ENCODE data around the gene SPTLC1.
"Not testable (repeated sequence)": the region's sequence is repeated elsewhere in the genome, so short reads cannot be mapped to it uniquely, and the experiment has no call there.

Gene SPTLC1, protein sequence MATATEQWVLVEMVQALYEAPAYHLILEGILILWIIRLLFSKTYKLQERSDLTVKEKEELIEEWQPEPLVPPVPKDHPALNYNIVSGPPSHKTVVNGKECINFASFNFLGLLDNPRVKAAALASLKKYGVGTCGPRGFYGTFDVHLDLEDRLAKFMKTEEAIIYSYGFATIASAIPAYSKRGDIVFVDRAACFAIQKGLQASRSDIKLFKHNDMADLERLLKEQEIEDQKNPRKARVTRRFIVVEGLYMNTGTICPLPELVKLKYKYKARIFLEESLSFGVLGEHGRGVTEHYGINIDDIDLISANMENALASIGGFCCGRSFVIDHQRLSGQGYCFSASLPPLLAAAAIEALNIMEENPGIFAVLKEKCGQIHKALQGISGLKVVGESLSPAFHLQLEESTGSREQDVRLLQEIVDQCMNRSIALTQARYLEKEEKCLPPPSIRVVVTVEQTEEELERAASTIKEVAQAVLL

DNA sequence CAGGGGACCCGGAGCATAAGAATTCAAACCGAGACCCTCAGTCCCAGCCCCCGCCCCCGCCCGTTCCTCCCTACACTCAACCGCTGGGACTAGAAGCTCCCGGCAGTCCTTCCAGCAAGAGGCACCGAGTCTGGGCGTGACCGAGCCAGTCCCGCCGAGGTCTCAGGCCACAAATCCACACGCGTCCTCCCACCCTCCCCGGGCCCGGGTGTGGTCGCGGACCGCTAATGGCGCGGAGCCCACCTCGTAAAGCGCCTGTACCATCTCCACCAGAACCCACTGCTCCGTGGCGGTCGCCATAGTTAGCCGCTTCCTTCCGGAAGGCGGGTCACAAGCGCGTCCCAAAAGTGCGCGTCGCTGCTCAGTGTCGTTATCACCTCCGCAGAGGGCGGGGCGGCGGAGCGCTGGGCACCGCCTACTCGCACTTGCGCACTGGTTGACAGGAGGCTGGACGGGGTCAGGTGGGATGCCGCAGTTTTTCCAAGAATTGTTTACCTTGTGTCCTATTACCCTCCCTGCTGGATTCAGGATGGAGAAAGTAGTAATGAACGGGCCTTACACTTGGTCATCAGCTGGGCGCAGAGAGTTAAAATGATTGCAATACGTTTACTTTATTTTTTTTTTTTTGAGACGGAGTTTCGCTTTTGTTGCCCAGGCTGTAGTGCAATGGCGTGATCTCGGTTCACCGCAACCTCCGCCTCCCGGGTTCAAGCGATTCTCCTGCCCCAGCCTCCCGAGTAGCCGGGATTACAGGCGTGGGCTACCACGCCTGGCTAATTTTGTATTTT lies at the start of gene SPTLC1:
Gene SPTLC1, minus strand, starts transcription at position 343 of the 788 bp plus-strand sequence. Its CDS starts 43 bp downstream, at position 300.
- peak; percentile 92 for DNase-seq

DNA sequence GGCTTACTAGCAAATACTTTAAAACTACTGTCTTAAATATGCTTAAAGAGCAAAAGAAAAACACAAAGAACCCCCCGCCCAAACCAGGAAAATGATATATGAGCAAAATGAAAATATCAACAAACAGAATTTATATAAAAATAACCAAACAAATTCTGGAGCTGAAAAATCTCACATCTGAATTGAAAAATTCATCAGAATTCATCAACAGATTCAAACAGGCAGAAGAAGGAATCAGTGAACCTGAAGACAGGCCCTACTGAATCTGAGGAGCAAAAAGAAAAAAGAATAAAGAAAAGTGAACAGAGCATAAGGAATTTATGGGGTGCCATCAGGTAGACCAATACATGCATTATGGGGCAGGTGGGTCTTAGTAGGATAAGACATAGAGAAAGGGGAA lies 49.8 kb upstream of the SPTLC1 start:
- no peak for DNase-seq

DNA sequence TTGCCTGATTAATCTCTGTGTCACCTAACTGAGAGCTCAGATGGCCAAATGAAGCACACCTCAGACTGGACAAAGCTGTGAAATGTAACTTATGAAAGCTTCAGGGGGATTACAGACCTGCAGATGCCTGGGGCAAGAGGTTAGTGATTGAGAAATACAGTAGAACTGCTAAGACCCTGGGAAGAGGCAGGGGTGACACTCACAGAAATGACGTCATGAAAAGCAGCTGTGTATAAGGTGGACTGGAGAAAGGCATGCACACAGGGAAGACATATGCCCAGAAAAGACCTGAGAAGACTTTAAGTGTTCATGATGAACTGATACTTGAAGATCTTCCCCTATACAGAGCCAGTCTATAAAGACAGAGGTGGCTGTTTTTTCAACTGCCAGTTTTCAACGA lies 49.3 kb upstream of the SPTLC1 start:
- no peak for DNase-seq

DNA sequence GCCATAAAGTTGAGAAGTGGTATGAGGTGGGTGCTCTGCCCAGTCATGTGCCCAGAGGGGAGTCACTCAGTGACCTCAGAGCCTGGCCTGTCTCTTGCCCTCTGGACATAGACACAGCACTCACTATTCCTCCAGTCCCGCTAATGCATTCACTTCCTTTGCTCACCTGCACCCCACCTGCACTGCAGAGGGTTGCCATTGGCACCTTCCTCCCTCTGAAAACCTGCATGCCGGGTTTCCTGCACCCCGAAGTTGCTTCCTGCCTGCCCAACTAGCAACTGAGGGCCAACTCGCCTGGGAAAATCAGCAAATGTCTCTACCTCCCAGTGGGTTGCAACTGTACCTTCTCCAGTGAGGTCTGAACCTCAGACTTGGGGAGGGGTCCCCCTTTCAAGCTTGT lies 48.1 kb upstream of the SPTLC1 start:
- DNase-seq: no peak

DNA sequence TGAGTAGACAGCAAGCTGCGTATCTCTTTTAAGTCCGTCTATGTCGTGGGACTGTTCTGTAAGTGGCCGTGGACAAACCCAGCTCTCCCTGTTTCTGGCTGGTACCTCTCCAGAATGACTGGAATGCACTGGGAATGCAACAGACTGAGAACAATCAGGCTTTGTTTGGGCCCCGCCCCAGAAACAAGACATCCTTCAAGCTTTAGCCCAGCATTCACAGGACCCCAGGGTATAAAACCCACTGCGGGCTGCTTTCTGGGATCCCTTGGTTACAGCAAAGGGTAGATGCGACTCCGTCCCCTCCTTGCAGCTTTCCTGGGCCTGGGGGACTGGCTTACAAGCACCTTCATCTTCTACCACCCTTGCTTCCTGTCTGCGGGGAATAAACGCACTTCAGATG lies 45.6 kb upstream of the SPTLC1 start:
- DNase-seq: no peak

DNA sequence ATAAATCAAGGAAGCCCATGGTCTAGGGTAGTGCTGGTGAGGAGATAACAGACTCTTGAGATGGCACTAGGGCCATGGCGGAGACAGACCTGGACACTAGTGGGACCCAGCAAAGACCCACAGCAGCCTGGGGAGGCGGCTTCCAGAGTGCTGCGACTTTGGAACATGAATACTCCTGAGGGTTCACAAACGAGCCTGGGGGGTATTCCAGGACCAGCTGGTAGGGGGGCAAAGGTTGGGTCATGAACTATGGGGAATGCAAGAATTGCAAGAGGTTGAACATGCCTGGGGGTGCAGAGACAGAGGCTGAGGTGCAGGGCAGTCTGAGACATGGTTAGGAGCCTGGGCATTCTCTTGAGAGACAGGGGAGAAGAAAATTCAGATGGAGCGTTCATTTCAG lies 43.8 kb upstream of the SPTLC1 start:
- DNase-seq: no peak

DNA sequence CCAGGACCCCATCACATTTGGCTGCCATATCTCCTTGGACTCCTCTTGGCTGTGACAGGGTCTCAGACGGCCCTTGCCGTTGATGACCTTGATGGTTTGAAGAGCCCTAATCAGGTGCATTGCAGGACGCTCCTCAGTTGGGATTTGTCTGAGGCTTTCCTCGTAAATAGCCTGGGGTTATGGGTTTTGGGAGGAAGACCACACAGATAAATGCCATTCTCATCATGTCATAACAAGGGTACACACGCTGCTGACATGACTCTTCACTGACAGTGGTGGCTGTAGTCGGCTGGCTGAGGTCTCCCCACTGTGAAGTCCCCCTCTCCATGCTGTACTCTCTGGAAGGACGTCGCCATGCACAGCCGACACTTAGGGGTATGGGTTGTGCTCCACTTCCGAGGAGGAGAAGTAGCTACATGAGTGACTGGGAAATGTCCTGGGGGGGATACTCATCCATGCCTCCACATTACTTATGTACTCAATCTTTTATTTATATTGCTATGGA lies 42.9 kb upstream of the SPTLC1 start:
- no peak for DNase-seq

DNA sequence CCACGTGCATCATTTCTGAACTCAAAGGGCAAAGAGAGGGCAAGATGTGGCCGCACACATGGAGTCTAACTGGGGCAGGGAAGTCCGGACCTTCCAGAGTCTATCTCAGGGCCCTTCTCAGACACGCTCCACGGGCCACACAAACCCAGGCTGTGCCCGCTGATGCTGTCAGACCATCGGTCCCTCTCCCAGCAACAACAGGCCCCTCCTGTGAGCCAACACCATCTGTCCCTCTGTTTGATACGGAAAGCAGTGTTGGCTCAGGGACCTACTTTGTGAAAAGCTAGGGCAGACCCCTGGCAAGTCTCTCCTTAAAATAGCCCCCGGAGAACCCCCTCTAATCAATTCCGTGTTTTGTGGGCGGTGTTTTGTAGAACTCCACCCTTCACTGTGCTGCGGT lies 40.5 kb upstream of the SPTLC1 start:
- not testable (repeated sequence) for DNase-seq

DNA sequence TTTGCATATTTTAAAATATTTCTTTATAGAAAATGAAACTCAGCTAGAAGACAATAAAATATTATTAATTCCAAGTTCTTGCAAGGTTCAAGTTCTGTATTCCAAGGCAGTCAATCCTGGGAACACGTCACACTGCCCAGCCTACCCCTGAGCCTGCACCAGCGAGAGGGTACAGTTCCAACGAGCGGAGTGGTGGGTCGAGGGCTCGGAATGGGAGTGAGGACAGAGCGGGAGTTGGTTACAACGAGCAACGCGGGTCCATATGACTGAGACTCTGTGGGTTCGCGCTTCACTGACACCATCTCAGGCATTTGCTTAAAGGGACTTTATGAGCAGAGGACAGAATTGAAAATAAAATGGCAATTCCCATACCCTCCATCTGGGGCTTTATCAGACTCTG lies 40.0 kb upstream of the SPTLC1 start:
- DNase-seq: no peak

DNA sequence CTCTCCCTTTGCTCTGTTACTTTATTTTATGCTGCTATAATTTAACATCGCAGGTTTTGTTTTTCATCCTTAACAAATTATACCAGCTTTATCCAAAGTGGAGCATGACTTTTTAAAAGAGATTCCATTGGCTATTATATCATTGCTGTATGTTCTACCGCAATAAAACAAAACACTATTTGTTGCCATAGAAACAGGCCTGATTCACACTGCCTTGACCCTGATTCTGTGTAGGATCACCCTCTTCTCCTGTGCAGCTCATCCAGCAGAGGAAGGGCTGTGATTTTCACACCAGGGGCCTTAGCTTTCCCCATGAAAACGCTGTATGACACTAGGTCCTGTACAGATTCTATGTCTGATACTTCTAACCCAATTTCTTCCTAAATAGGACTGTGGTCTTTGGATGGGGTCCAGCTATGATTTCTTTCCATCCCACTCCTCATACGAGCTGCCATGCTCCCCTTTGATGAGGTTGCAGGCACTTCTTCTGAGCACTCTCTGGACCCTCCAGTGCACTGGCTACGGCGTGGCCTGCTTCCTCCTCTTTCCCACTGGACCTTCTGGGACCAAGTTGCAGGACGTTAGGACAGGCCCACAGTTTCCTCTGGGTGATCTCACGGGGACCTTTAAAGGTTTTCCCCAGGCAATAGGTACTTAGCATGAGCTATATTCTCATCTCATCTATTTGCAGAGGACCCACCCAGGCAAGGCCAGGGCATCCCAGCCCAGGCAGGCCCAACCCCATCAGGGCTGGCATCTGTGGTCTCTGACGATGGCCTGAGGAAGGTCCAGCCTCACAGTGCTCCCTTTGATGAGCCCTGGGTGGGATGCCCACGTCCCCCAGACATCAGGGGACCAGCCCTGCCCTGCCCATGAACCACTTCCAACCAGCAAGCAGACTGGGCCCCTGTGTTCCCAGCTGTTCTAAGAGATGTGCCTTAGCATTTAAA lies 38.5 kb upstream of the SPTLC1 start:
- DNase-seq: not testable (repeated sequence)

DNA sequence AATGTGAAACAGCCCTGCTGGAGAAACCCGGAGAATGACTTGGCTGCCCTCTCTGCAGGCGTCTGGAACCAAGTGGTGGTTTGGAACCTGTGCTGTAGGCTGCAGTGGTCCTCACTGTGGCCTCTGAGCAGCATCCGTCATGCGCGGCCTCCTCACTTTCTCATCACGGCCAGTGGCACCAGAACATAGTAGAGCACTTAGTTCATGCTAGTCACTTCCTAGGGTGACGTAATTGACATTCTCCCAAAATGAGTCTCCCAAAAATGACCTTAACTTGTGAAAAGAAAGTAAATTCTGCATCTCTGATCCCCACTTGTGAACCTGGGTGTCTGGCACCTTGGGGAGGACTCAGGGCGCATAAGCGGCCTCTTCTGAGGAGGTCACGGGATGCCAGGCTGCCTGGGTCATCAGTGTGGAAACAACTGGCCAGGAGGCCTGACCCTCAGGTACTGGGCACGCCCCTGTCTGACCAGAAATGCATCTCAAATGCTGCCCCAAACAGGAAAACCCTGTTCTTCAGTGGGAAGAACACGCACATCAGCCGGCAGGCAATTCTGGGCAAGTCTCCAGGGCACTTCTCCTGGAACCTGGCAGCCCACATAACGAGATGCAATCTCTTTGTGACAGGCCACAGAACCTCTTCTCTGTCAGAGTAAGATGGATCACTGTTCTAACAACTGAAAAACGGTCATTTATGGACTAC lies 36.6 kb upstream of the SPTLC1 start:
- no peak for DNase-seq

DNA sequence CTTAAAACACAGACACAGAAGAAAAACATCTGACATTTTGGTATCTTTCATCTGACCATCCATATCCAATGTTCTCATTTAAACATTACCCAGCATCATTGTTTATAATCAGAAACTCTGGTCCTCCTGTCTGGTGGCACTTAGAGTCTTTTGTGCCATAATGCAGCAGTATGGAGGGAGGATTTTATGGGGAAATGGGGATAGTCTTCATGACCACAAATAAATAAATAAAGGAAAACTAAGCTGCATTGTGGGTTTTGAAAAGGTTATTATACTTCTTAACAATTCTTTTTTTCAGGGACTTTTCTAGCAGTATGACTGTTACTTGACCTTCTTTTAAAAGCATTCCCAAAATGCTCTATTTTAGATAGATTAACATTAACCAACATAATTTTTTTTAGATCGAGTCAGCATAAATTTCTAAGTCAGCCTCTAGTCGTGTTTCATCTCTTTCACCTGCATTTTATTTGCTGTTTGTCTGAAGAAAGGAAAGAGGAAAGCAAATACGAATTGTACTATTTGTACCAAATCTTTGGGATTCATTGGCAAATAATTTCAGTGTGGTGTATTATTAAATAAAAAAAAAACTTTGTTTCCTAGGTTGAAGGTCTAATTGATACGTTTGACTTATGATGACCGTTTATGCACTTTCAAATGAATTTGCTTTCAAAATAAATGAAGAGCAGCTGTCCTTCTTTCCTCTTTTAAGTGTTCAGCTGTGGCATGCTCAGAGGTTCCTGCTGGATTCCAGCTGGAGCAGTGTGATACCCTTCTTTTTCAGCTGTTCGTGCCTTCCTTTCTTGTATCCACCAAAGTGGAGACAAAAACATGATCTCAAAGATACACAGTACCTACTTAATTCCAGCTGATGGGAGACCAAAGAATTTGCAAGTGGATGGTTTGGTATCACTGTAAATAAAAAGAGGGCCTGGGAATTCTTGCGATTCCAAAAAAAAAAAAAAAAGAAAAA lies 35.6 kb upstream of the SPTLC1 start:
- DNase-seq: not testable (repeated sequence)

DNA sequence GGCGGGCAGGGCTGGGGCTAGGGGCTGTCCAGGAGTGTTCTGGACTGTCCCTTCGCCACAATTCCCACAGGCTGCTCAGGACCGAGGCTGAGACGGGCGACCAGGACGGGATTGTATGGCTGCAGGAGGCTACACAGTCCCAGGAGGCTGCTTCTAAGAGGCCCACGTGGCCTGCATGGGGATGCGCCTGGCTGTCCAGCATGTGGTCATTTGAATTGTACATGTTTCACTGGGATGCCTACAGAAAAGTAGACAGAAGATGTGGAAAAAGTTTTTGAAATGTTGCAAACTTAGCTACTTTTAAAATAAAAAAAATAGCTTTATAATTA lies 32.6 kb upstream of the SPTLC1 start:
- no peak for DNase-seq

DNA sequence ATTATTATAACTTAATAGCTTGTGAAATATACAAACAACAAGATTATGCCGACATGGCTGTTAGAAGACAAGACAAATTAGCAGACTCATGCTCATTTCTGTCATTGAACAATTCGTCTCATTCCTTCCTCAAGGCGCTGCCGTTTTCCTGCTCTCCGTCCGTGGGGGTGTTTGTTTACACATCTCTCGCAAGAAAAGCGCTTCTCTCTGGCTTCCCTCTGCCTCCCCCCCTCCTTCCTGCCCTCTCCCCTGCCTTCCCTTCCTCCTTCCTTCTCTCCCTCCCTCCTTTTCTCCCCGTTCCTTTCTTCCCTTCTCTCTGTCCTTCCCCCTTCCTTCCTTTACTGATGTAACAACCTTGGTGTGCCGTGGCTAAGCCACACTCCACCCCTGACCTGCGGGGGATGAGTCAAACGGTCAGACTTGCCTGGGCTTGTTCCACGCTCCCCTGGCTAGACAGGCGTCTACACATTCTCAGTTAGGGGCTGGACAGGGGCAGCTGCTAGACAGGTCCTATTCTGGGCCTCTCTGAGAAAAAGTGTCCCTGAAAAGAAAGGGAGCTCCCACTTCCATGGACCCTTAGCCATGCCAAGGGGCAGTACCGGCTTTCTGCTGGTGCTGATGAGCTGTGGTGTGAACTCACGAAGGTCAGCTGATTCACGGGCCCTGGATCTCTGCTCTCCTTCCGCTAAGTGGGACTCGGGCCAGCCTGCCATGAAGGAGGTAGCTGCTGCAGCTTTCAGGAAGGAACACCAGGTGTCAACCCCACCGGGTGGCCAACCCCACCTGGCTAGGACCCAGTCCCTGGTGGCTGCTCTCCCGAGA lies 32.0 kb upstream of the SPTLC1 start:
- DNase-seq: no peak

DNA sequence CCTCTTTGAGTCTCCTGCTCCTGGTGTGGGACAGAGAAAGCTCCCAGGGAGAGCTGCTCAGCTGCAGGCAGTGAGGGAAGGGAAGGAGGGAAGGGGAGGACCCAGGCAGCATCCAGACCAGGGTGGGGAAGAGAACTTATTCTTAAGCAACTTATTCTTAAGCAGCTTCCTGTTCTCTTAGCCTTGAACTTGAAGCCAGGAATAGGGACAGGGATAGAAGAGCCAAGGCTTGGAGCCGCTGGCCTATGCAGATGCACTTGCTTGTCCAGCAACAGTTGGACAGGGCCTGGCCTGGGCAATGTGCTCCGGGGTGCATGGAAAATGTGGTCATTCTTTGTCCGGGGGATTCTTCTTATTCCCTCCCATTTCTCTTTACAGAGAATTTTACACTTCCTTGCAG lies 31.4 kb upstream of the SPTLC1 start:
- no peak for DNase-seq

DNA sequence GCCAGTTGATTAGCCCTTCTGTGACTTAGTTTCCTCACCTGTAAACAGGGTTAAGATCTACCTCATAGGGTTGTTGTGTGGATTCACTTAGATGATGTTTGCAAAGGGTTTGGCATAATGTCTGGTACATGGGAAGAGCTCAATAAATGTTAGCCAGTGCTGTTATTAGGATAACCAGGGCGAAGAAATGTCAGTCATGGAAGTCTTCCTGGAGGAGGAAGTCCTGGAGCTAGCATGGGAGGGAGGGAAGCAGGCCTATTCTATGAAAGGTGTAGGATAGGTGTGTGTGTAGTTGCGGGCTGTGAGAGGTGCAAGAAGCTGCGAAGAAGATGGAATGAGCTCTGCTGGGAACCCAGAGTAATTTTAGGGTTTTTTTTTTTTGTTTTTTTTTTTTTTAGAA lies 30.6 kb upstream of the SPTLC1 start:
- DNase-seq: not testable (repeated sequence)

DNA sequence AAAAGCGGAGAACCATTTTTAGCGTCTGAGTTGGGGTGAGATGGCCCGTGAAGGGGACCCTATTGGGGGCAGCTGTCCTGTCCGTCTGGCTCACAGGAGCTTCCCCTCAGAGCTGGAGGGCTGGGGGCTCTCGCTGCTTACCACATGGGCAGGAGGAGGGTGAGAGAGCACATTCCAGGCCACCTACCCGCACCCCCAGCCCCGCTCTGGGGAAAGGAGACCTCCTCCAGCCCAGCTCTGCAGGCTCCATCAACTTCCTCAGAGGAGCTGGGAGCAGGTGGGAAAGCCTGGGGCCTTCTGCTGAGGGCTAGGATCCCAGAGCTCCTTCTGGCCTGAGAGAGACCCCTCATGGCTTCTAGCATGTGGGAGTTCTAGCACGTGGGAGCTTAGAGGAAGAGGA lies 27.1 kb upstream of the SPTLC1 start:
- no peak for DNase-seq

DNA sequence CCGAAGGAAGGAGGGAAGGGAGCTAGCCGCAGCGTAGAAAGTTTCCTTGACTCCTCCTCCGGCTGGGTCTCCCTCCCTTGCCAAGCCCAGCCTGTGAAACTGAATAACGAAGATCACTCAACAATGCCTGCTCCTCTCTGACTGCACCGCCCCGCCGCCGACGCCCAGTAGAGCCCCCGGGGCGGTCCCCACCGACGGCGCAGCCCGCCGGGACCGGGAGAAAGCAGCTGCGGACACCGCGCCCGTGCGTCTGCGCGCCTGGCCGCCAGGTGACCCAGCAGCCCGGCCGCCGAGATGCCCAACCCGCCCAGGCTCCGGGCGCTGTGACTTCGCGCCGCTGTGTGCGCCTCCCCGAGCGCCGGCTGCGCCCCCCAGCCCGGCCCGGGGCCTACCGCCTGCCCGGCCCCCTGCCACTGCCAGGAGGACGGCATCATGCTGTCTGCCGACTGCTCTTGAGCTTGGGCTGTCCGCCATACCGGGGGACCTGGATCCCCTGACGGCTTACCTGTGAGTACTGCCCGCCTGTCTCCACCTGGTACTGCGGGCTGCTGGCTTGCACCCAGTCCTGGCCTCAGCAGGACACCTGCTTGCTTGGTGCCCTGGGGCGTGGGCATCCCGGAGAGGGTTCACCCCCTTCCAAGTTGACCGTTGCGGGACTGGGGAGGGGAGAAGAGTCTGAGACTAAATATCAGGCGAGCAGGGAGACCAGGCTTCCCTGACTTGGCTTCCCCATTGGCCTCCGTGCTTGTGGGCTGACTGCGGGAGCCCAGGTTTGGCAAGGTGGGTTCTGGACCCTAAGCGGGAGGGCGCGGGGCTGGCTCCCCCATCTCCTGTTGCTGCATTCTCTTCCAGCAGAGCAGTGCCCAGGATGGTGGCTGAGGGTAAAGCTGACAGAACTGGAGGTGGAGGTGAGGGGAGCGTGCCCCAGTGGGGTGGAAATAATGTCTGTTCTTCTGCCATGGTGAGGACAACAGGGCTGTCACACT lies 26.2 kb upstream of the SPTLC1 start:
- no peak for DNase-seq

DNA sequence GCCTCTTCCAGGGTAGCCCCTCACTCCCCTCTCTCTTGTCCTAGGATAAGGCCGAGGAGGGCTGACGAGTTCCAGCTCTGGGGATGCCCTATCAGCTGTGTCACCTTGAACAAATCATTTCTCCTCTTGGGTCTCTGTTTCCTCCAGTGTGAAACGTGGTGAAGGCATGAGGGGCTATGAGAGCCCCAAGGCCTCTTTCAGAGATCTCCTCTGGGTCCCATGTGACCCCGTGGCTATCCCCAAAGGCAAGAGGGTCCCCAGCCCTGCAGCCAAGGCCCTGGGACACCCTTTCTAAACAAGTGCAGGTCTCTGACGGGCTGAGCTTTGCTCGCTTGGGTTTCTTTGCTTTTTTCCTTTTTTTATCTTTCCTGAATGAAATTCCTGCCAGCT lies 25.5 kb upstream of the SPTLC1 start:
- DNase-seq: no peak

Measured in CD4-positive, alpha-beta T cell treated with Interferon gamma for 1 hour (primary cell).